SK-N-SH treated with all-trans-retinoic acid at 6 μM for 48 hours (cell line): Measurements from ENCODE around the gene PRRC2B.

ENCODE experiments used
- ATAC-seq: fragments of 200-7000 bp; cut with Tn5 transposase; 3 replicates; pipeline ENCODE4 v1.9.1; 2020; ENCODE audit warnings: mild to moderate bottlenecking, moderate library complexity
- ARNTL ChIP-seq: fragments of 450-650 bp; formaldehyde crosslinking; IDR thresholded peaks from 2 replicates; pipeline ENCODE4 v1.5.0; 2020; ENCODE audit warnings: low read depth, mild to moderate bottlenecking, moderate library complexity, borderline replicate concordance
- BACH2 ChIP-seq: fragments of 250-450 bp; sonication (Bioruptor Pico); IDR thresholded peaks from 2 replicates; pipeline ENCODE4 v1.9.0; 2021; ENCODE audit warnings: mild to moderate bottlenecking, borderline replicate concordance
- CSDC2 ChIP-seq: fragments of 250-450 bp; sonication (Bioruptor Pico); IDR thresholded peaks from 2 replicates; pipeline ENCODE4 v1.5.0; 2020; ENCODE audit warnings: mild to moderate bottlenecking, moderate library complexity
- CSRNP3 ChIP-seq: fragments of 250-450 bp; sonication (Bioruptor Pico); IDR thresholded peaks from 2 replicates; pipeline ENCODE4 v1.5.1; 2021; ENCODE audit warnings: mild to moderate bottlenecking, moderate library complexity
- ESRRG ChIP-seq: fragments of 250-450 bp; sonication (Bioruptor Pico); IDR thresholded peaks from 2 replicates; pipeline ENCODE4 v1.6.1; 2021; ENCODE audit warnings: mild to moderate bottlenecking
- GLIS3 ChIP-seq: fragments of 250-450 bp; sonication (Bioruptor Pico); IDR thresholded peaks from 2 replicates; pipeline ENCODE4 v1.5.0; 2020; ENCODE audit warnings: mild to moderate bottlenecking, moderate library complexity
- ISL1 ChIP-seq: fragments of 250-450 bp; sonication (Bioruptor Pico); IDR thresholded peaks from 2 replicates; pipeline ENCODE4 v2.1.2; 2022; ENCODE audit warnings: mild to moderate bottlenecking, moderate library complexity
- OSR1 ChIP-seq: fragments of 250-450 bp; sonication (Bioruptor Pico); IDR thresholded peaks from 2 replicates; pipeline ENCODE4 v1.8.0; 2022; ENCODE audit warnings: moderate library complexity, mild to moderate bottlenecking, inconsistent platforms
- PATZ1 ChIP-seq: fragments of 250-450 bp; sonication (Bioruptor Pico); IDR thresholded peaks from 2 replicates; pipeline ENCODE4 v1.8.0; 2020; ENCODE audit warnings: mild to moderate bottlenecking, moderate library complexity, borderline replicate concordance
- POU6F1 ChIP-seq: fragments of 250-450 bp; sonication (Bioruptor Pico); IDR thresholded peaks from 2 replicates; pipeline ENCODE4 v1.8.0; 2021; ENCODE audit warnings: low read depth, mild to moderate bottlenecking, moderate library complexity, borderline replicate concordance
- PPARA ChIP-seq: fragments of 250-450 bp; sonication (Bioruptor Pico); IDR thresholded peaks from 2 replicates; pipeline ENCODE4 v1.5.0; 2020; ENCODE audit warnings: mild to moderate bottlenecking, borderline replicate concordance
- TSHZ2 ChIP-seq: fragments of 250-450 bp; sonication (Bioruptor Pico); IDR thresholded peaks from 2 replicates; pipeline ENCODE4 v1.5.0; 2020; ENCODE audit warnings: mild to moderate bottlenecking, moderate library complexity
- ZC3H10 ChIP-seq: fragments of 250-450 bp; sonication (Bioruptor Pico); IDR thresholded peaks from 2 replicates; pipeline ENCODE4 v1.5.1; 2021; ENCODE audit warnings: mild to moderate bottlenecking, moderate library complexity
- ZFP3 ChIP-seq: fragments of 250-450 bp; sonication (Bioruptor Pico); IDR thresholded peaks from 2 replicates; pipeline ENCODE4 v1.5.0; 2020; ENCODE audit warnings: mild to moderate bottlenecking, moderate library complexity
- ZFP30 ChIP-seq: fragments of 450-650 bp; formaldehyde crosslinking; IDR thresholded peaks from 2 replicates; pipeline ENCODE4 v1.5.0; 2022; ENCODE audit warnings: mild to moderate bottlenecking, moderate library complexity
- ZNF565 ChIP-seq: fragments of 450-650 bp; formaldehyde crosslinking; conservative IDR thresholded peaks from 2 replicates; pipeline ENCODE4 v1.5.0; 2020; ENCODE audit warnings: low read depth, mild to moderate bottlenecking, moderate library complexity
- ZNF70 ChIP-seq: fragments of 450-650 bp; formaldehyde crosslinking; IDR thresholded peaks from 2 replicates; pipeline ENCODE4 v1.5.0; 2020; ENCODE audit warnings: mild to moderate bottlenecking, moderate library complexity
- ZNF8 ChIP-seq: fragments of 450-650 bp; formaldehyde crosslinking; IDR thresholded peaks from 2 replicates; pipeline ENCODE4 v1.5.0; 2020; ENCODE audit warnings: mild to moderate bottlenecking, moderate library complexity

PRRC2B gene

GRCh38 chr9:131494296-131494870 lies 100.5 kb downstream of the PRRC2B start (continued):
- no peak for TF ChIP-seq PATZ1 (CRISPR knock-in tag)
- no peak for TF ChIP-seq ISL1 (CRISPR knock-in tag)
- no peak for TF ChIP-seq ZNF565 (CRISPR knock-in tag)
- no peak for TF ChIP-seq CSRNP3 (CRISPR knock-in tag)
- TF ChIP-seq CSDC2 (CRISPR knock-in tag) = no peak
- no peak for TF ChIP-seq PPARA (CRISPR knock-in tag)
- no peak for TF ChIP-seq ZFP3 (CRISPR knock-in tag)
- no peak for TF ChIP-seq ZNF70 (CRISPR knock-in tag)
- no peak for TF ChIP-seq ESRRG (CRISPR knock-in tag)
- no peak for TF ChIP-seq ZNF8 (CRISPR knock-in tag)

GRCh38 chr9:131495785-131496184 lies 101.9 kb downstream of the PRRC2B start:
- TF ChIP-seq ZFP30 = no peak
- no peak for TF ChIP-seq CSDC2 (CRISPR knock-in tag)
- TF ChIP-seq CSRNP3 (CRISPR knock-in tag) = no peak
- TF ChIP-seq, all 23 proteins: peak for 0
- ATAC-seq = no peak

- TF ChIP-seq CSRNP3 (CRISPR knock-in tag) (no peak), ZNF565 (CRISPR knock-in tag) (no peak), GLIS3 (no peak), BACH2 (CRISPR knock-in tag) (no peak), TSHZ2 (CRISPR knock-in tag) (no peak), ZC3H10 (CRISPR knock-in tag) (no peak), CSDC2 (CRISPR knock-in tag) (no peak), OSR1 (CRISPR knock-in tag) (no peak), ZFP3 (CRISPR knock-in tag) (no peak), ARNTL (CRISPR knock-in tag) (no peak), ISL1 (CRISPR knock-in tag) (no peak), ZNF70 (CRISPR knock-in tag) (no peak), POU6F1 (no peak)
- ATAC-seq = no peak
These were observed 103.0 kb downstream of the PRRC2B start for GRCh38 chr9:131496844-131497405.
